NCI-H510A treated with DMSO at 0.1 percent for 48 hours (cell line): ENCODE data around the gene FGF5.
A peak's percentile ranks its signal among the peaks of the same experiment; 100 is the strongest.

ENCODE experiments used
- DNase-seq: peaks from one replicate; lab custom pipeline; 2025; lab: John Stamatoyannopoulos, UW

FGF5 gene

DNA sequence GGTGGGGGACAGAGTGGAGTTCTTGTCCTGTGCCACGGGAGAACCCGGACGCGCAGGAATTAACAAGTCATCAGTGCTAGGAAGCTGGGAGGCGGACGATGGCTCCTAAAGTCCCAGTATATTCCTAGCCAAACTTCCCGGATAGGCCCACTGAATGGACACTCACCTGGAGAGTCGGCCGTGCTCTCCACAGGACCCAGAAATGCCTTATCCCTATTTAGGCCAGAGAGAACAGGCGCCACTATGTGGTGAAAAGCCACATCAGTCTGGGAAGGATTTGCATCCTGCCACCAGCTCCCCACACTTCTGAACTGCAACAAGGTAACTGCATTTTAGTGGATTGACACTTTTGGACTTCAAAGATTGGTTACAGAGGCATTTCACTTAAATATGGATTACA, 70.1 kb downstream of the FGF5 start:
- DNase-seq: peak; percentile 14

DNA sequence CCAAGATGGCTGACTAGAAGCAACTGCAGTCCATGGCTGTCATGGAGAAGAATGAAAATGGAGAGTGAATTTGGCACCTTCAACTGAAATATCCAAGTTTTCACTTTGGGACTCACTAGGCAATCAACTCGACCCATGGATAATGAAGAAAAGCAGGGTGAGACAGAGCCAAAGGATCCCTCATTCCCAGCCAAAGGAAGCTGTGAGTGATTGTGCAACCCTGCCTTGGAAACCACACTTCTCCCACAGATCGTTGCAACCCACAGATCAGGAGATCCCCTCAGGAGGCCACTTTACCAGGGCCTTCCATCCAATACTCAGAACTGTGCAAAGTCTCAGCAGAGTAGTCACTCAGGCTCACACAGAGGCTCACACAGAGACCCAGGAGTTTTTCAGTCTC, 73.6 kb downstream of the FGF5 start:
- DNase-seq: no peak
